Renal pelvis (tissue), 12 donors: ENCODE measurements around the gene TSPAN11. TPM values are rescaled to one million over a fixed set of nuclear protein-coding genes. Genes with fewer than 3 reads are reported as not detected.
"Not testable (repeated sequence)": the region's sequence is repeated elsewhere in the genome, so short reads cannot be mapped to it uniquely, and the experiment has no call there.

Experiments used
- DNase-seq: peaks from one replicate; pipeline ENCODE4 v3.0.0-alpha.2; 2013
- long read RNA-seq, 16 experiments: transcript quantifications; one replicate each; lab custom pipeline, GENCODE V29; 2026
- polyA plus RNA-seq, 3 donors: library from polyadenylated mRNA; unstranded; fragments of 120-200 nt; gene quantifications; one replicate each; pipeline ENCODE4 v1.2.1, GENCODE V29; 2013; ENCODE audit not compliant: insufficient read length in 3 of 3

TSPAN11 gene, protein sequence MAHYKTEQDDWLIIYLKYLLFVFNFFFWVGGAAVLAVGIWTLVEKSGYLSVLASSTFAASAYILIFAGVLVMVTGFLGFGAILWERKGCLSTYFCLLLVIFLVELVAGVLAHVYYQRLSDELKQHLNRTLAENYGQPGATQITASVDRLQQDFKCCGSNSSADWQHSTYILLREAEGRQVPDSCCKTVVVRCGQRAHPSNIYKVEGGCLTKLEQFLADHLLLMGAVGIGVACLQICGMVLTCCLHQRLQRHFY
- 1 to 10 TPM; 5.9 to 7.4 (median 6.3) TPM for polyA plus RNA-seq
- long read RNA-seq, donor 1, partial matches to known transcripts: 0 of 2 reads
- long read RNA-seq, donor 1, other reads (novel, unspliced or antisense): 0 of 2 reads
- long read RNA-seq, donor 2, partial matches to known transcripts: 0 of 3 reads
- long read RNA-seq, donor 2, other reads (novel, unspliced or antisense): 0 of 3 reads
- long read RNA-seq, donor 3, partial matches to known transcripts: 5 of 5 reads
- long read RNA-seq, donor 3, other reads (novel, unspliced or antisense): 0 of 5 reads
- long read RNA-seq, donor 4, partial matches to known transcripts: 5 of 6 reads
- long read RNA-seq, donor 4, other reads (novel, unspliced or antisense): 0 of 6 reads
- long read RNA-seq, donor 5: 0 reads
- long read RNA-seq, donor 6, partial matches to known transcripts: 0 of 4 reads
- long read RNA-seq, donor 6, other reads (novel, unspliced or antisense): 0 of 4 reads
- long read RNA-seq, donor 7, partial matches to known transcripts: 0 of 2 reads
- long read RNA-seq, donor 7, other reads (novel, unspliced or antisense): 0 of 2 reads
- long read RNA-seq, donor 8, partial matches to known transcripts: 0 of 1 reads
- long read RNA-seq, donor 8, other reads (novel, unspliced or antisense): 0 of 1 reads
- long read RNA-seq, donor 9: 0 reads
- long read RNA-seq, donor 10, partial matches to known transcripts: 0 of 4 reads
- long read RNA-seq, donor 10, other reads (novel, unspliced or antisense): 0 of 4 reads
- long read RNA-seq, donor 11, transcript TSPAN11-204 (8 exons, 1,058 nt): major isoform, 5 of 5 reads
- long read RNA-seq, donor 11, partial matches to known transcripts: 0 of 5 reads
- long read RNA-seq, donor 11, other reads (novel, unspliced or antisense): 0 of 5 reads
- long read RNA-seq, donor 12, partial matches to known transcripts: 0 of 1 reads
- long read RNA-seq, donor 12, other reads (novel, unspliced or antisense): 0 of 1 reads
- long read RNA-seq, donor 13: 0 reads
- long read RNA-seq, donor 14: 0 reads
- long read RNA-seq, donor 15, partial matches to known transcripts: 0 of 4 reads
- long read RNA-seq, donor 15, other reads (novel, unspliced or antisense): 0 of 4 reads
- long read RNA-seq, donor 16, partial matches to known transcripts: 7 of 7 reads
- long read RNA-seq, donor 16, other reads (novel, unspliced or antisense): 0 of 7 reads

DNA sequence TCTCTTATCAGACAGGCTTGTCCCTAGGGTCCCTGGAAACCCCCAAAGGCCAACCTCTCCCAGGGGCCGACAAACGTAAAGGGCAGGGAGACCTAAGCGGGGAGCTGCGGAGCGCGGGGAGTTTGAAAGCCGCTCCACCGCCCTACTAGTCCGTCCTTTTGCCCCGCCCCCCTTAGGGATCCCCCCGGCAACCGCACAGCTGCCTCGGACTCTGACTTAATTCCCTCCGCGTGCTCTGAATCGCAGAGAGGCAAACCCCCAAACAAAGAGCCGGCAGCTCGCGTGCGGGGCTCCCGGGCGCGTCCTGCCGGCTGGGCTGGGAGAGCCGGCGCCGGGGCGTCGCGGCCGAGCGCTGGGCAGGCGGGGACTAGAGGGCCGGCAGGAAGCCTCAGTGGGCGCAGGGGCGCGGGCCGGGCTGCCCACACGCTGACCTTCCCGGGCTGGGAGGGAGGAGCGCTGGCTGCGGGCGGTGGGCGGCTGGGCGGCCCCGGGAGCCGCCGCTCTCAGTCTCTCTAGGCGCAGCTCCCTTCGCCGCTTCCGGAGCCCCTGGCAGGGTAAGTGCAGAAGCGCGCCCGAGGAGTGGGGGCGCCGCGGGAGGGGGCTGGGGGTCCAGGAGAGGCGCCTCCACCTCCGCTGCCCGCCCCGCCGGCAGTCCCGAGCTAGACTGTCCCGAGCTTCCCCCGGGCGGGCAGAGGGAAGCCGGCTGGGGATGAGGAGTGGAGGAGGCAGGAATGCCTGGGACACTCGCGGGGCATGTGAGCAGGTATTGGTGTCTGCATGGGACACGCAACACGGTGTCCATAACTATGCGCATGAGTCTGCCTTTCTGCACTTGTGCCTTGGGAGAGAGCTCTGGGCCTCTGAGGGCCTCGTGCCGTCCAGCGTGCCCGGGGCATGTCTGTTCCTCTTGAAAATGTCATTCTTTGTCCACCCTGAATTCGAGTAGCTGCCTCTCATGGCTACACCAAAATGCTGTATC lies at the start of gene TSPAN11:
TSPAN11 (plus strand) TSS at position 506 of the 979 bp plus-strand sequence. CDS start 27,244 bp downstream, outside the sequence.
- DNase-seq: peak; percentile 62

DNA sequence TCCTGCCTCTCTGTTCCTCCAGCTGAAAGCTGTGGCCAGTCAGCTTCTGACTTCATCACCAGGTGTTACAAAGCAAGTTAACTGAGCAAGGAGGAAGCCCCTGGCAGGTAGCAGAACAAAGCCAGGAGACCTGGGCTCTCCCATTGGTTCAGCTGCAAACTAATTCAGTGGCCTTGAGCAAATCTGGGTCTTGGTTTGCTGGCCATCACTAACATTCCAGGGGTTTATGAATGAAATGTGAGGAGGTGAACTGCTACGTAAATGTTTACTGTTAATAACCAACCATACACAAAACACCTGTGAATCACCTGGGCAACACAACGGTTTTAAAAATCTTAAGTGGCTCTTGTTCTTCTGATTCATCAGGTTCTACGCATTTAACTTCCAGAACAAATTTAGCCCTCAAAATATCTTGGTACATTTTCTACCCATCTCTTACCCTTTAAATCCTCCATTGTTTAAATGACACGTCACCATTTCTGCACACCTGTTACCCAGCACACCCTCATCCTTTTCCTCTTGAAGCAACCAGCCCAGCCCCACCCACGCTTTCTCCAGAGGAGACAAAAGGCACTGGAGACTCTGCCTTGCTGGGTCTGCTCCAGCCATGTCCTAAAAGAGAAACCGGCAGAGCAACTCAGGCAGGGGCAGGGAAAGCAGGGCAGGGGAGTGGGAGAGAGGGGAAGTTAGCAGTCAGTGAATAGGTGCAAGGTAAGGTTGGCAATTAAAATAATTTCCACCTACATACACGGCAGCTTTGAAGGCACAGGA lies 49.3 kb upstream of the TSPAN11 start:
- DNase-seq: peak; percentile 27

DNA sequence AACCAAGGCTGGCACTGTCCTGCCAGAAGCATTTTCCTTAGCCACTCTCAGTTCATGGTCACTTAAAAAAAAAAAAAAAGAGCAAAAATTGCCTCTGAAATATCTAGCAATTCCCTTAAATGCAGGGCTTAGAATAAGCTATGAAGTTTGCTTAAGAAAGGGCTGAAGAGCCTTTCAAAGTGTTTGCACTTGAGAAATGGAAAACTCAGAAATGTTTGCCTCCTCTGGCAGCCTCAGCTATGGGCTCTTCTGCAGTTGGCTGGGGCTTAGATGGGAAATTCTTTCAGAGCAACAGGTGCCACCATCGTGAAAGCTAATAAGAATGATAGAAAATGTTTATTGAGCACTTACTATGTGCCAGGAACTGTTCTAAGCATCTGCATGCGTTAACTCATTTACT lies 48.5 kb upstream of the TSPAN11 start:
- no peak for DNase-seq

DNA sequence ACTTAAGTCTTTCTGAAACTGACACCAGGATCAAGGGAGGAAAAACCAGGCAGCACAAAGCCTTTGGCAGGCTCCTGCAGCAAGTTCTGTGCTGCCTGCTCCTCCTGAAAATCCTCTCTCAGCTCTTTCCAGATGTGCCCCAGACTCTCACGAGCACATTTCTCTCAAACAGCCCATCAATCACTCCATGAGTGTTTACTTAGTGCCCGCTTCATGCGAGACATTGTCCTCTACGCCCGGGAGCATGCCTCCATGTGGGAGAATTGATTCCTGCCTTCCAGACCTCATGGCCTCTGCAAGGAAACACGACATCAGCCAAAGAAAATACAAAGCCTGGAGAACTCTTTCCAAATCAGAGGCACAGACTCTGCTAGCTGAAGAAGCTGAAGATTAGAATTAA lies 46.5 kb upstream of the TSPAN11 start:
- DNase-seq: peak; percentile 44

DNA sequence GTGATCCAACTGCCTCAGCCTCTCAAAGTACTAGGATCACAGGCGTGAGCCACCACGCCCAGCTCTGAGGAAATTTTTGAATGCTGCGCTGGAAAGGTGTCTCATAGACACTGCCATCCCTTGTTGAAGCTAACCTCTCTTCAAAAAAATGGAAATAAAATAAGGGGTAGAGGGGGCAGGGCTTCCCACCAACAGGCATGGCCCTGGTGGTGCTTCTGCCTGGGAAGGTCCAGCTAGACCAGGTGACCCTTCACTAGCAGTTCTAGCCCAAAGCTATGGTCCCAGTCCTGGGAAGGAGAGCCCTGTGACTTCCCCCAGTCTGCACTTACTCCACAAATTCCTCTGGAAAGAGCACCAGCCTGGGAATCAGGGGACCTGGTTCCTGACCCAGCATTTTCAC lies 45.7 kb upstream of the TSPAN11 start:
- no peak for DNase-seq

DNA sequence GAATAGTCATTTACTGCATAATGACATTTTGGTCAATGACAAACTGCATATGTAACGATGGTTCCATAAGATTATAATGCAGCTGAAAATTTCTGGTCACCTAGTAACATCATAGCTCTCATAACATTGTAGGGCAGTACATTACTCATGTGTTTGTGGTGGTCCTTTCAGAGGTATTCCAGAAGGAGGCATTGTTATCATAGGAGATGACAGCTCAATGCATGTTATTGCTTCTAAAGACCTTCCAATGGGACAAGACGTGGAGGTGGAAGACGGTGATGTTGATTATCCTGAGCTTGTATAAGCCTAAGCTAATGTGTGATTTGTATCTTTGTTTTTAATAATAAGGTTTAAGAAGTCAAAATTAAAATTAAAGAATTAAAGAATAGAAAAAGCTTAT lies 43.8 kb upstream of the TSPAN11 start:
- DNase-seq: no peak

DNA sequence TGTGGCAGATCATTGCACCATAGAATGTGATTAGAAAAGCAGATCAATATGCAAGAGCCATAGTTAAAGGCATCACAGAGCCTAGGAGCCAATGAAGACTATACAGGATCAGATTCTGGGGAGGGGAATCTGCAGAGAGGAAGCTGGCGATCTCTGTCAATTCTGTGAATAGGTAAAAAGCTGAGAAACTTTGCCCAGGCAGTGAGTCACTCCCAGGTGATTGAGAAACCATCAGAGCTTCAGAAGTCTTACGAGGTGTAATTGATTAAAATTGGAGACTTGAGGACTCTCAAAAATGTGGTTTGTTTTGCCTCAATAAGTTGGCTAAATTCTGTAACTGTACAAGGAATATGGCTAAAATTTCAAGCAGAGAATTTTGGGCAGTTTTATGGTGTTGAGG lies 41.7 kb upstream of the TSPAN11 start:
- DNase-seq: no peak

DNA sequence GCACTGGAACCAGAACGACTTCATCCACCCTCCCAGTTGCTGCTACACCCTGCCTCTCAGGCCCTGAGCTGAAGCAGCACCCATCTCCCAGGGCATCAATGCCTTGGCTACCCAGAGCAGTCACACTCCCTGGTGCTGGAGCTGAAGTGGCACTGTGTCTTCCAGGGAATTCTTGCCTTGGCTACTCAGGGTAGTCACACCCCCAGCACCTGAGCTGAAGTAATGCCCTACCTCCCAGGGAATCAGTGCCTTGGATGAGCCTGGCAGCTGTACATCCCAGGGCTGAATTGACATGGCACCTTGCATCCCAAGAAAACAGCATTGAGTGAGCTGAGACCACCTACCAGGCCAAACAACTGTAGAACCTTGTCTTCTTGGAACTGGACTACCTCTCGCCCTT lies 41.2 kb upstream of the TSPAN11 start:
- no peak for DNase-seq

DNA sequence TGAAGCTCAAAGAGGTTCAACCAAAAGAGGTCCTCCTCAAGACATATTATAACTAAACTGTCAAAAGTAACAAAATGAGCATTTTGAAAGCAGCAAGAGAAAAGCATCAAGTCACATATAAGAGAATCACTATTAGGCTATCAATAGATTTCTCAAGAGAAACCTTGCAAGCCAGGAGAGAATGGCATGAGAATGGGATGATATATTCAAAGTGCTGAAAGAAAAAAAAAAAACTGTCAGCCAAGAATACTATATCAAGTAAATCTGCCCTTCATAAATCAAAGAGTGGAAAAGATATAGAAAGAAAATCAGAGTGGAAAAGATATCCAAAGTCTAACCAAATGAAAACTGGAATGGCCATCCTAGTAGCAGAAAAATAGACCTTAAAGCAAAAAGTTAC lies 39.3 kb upstream of the TSPAN11 start:
- DNase-seq: no peak

DNA sequence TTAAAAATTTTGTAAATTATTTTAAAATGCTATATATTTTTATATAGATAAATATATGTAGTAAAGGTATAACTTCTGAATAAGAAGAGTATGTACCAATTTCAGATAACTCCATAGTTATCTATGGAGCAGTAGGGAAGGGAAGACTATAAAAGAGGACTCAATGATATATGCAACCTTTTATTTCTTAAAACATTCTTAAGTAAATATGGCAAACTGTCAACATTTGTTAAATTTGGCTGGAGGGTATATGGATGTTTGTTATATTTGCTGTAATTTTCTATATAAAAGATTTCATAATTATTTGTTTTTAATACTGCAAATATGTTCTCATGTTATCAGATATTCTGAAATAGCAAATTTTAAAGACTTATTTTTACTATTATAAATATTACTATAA lies 38.3 kb upstream of the TSPAN11 start:
- DNase-seq: no peak

DNA sequence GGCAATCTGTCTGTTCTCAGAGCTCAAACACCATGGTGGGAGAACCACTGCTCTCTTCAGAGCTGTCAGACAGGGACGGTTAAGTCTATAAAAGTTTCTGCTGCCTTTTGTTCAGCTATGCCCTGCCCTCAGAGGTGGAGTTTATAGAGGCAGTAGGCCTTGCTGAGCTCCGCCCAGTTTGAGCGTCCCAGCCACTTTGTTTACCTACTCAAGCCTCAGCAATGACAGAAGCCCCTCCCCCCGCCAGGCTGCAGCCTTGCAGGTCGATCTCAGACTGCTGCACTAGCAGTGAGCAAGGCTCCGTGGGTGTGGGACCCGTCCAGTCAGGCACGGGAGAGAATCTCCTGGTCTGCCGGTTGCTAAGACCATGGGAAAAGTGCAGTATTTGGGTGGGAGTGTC lies 32.0 kb upstream of the TSPAN11 start:
- DNase-seq: not testable (repeated sequence)

DNA sequence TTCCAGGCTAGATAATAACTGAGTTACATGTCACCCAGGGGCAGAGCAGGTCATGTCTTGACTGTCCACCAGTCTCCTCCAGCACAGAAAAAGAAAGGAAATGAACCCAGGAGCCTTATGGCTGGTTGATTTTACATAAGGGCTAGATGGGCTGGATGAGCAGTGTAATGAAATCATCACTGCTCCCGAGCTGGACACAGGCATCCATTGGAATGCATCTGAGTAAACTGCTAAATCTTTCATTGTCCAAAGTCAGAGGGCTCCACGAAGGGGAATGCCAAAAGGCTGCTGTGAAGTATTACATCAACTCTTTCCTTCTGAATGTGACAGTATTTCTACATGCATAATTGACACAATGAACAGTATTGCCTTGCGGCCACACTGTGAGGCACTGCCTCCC lies 30.1 kb upstream of the TSPAN11 start:
- no peak for DNase-seq

DNA sequence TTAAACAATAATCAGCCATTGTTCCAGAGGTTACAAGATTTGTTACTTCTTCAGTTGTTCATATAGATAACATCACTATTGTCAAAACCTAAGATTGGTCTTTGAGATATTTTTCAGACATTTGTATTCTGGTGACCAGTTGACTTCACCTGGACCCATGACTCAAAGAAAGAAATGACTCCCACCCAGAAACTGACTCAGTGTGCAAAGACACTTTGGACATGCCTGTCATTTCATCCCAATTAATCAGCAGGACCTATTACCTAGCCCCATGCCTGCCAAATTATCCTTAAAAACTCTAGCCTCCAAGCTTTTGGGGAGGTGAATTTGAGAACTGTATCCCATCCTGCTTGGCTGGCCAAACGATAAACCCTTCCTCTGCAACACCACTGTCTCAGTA lies 27.7 kb upstream of the TSPAN11 start:
- DNase-seq: no peak

DNA sequence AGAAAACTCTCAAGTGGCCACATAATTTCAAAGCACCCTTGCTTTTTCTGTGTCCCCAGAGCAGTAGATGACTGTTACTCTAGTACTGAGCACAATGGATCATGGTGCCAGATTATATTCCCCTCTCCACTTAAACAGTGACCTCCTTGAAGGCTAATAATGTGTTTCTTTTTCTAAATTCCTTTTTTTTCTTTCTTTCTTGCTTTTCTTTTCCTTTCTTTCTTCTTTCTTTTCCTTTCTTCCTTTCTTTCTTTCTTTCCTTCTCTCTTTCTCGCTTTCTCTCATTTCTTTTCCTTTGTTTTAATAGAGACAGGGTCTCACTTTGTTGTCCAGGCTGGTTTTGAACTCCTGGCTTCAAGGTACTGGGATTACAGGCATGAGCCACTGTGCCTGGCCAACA lies 26.2 kb upstream of the TSPAN11 start:
- DNase-seq: no peak

DNA sequence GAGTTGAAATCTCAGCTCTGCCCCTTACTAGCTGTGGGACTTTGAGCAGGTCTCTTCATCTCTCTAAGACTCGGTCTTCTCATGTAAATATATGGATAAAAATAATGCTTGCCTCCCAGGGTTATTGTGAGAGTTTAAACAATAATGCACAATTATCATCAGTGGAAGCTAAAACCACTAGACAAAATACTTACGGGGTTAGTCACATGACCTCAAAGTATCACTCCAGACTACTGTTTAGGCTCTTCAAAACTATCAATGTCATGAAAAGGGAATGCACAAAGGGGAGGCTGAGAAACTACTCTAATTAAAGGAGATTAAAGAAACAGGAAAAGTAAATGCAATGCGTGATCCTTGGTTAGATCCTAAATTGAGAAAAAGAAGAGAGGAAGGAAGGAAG lies 24.5 kb upstream of the TSPAN11 start:
- no peak for DNase-seq

DNA sequence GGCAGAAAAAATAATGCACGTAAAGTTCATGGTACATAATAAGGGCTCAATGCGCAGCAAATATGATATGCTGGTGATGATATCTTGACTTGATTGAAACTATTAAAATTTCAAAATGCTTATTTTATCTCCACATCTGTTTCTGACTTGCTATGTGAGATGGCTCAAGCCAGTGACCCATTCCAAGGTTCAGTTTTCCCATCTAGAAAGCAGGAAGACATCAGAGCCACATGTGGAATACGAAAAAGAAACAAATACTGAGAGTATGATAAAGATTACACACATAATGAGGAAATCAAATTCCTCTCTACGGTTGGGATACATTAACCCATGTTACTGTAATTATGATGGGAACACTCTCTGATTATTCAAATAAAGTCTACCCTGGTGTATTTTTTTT lies 24.0 kb upstream of the TSPAN11 start:
- DNase-seq: no peak

DNA sequence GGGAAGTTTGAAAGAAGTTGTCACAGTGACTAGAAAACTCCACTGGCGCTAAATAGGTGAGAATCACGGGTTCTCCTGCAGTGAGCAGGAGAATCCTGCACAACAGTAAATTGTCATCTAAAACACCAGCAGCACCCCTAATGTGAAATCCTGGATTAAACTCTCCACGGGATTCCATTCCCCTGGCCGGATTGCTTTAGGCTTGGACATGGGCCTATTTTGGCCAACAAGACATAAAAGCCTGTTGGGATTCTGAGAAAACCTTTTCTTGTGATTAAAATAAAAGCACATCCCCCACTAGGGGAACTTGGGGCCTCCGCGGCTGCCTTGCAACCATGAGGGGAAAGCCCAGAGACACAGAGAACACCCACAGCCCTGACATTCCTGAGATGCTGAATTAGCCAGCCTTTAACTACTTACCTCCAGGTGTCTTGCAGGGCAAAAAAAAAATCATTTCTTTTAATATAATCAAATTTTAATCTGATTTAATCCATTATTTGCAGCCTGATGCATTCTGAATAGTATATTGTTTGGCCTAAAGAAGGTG lies 21.0 kb upstream of the TSPAN11 start:
- DNase-seq: no peak

DNA sequence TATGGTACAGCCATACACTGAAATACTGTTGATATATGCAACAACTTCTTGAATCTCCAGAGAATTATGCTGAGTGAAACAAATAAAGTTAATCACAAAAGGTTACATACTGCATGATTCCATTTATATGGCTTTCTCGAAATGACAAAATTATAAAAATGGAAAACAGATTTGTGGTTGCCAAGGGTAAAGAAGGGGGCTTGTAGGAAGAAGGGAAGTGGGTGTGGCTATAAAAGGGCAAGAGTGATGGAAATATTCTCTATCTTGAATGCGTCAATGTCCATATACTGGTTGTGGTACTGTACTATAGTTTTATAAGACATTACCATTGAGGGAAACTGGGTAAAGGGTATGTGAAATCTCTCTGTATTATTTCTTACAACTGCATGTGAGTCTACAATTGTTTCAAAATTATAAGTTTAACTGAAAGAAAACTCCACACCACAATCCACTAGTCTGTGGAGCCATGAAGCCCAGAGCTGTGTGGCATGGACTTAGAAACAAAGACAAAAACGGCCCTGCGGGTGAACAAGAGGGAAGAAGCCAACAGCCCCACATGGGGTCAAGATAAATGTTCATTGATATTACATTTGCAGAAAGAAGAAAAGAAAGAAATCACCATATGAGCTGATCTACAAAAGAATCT lies 18.3 kb upstream of the TSPAN11 start:
- DNase-seq: no peak
